ENCODE results near the gene ISM1. TPM values are rescaled to one million over a fixed set of nuclear protein-coding genes. Genes with fewer than 3 reads are reported as not detected.

ISM1 gene
- total RNA-seq, 4 donors from 2014 or later: 0.49 to 6.2 (median 2.3) TPM; not detected in 1

GRCh38 chr20:13292201-13292885 is 71.3 kb downstream of the ISM1 start:
- intact Hi-C loops (cut with DNase I; ENCODE audit: low total_unique reads): no loop called here
- Histone ChIP-seq H3K27me3 (no peaks in the 10 kb centered on the region), H3K4me1 (no peaks in the 10 kb centered on the region), H3K27ac (no peak overlapping the region), H3K9me3 (no peaks in the 10 kb centered on the region), H3K36me3 (no peaks in the 10 kb centered on the region), H3K4me3 (no peak overlapping the region)
- no peak for DNase-seq
- no peak for TF ChIP-seq POLR2A (IDR thresholded peaks at IDR 0.05)
- TF ChIP-seq, protein P1, sequence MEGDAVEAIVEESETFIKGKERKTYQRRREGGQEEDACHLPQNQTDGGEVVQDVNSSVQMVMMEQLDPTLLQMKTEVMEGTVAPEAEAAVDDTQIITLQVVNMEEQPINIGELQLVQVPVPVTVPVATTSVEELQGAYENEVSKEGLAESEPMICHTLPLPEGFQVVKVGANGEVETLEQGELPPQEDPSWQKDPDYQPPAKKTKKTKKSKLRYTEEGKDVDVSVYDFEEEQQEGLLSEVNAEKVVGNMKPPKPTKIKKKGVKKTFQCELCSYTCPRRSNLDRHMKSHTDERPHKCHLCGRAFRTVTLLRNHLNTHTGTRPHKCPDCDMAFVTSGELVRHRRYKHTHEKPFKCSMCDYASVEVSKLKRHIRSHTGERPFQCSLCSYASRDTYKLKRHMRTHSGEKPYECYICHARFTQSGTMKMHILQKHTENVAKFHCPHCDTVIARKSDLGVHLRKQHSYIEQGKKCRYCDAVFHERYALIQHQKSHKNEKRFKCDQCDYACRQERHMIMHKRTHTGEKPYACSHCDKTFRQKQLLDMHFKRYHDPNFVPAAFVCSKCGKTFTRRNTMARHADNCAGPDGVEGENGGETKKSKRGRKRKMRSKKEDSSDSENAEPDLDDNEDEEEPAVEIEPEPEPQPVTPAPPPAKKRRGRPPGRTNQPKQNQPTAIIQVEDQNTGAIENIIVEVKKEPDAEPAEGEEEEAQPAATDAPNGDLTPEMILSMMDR (IDR thresholded peaks at IDR 0.05): no peak

- no peaks in the 10 kb centered on the region for H3K27me3 ChIP-seq
- H3K9me3 ChIP-seq: no peaks in the 10 kb centered on the region
- TF ChIP-seq POLR2A (IDR thresholded peaks at IDR 0.05): no peak
- TF ChIP-seq, protein P1 (IDR thresholded peaks at IDR 0.05): no peak
- H3K4me3 ChIP-seq: no peak overlapping the region
- H3K27ac ChIP-seq: no peak overlapping the region
- intact Hi-C loops (cut with DNase I; ENCODE audit: low total_unique reads): no loop called here
- H3K4me1 ChIP-seq: no peaks in the 10 kb centered on the region
- no peaks in the 10 kb centered on the region for H3K36me3 ChIP-seq
- DNase-seq: no peak
Measured at GRCh38 chr20:13294522-13294921, 73.4 kb downstream of the ISM1 start.

DNA sequence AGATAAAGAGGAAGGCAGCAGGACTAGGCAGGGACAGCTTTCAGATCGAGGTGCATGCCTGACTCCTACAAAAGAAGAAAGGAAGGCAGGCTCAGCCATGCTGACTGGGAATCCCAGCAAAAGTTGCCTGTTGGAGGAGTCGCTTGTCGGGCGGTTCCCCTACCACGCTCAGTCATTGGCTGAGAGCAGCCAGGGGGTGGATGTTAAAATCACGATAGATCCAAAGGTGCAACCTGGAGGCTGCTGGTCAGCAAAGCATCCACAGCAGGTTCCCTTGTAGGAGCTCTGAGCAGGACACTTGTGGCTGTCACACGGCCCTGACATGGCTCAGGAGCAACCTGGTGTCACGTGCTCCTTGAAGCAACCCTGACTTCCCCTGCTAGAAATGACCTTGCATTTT is 74.6 kb downstream of the ISM1 start:
- Histone ChIP-seq H3K9me3 (no peaks in the 10 kb centered on the region), H3K36me3 (no peaks in the 10 kb centered on the region), H3K27ac (no peak overlapping the region), H3K4me1 (no peaks in the 10 kb centered on the region), H3K4me3 (no peak overlapping the region), H3K27me3 (no peaks in the 10 kb centered on the region)
- no peak for DNase-seq
- intact Hi-C loops (cut with DNase I; ENCODE audit: low total_unique reads): no loop called here
- TF ChIP-seq, protein P1 (IDR thresholded peaks at IDR 0.05): no peak
- TF ChIP-seq POLR2A (IDR thresholded peaks at IDR 0.05): no peak

GRCh38 chr20:13296070-13296469 is 75.0 kb downstream of the ISM1 start:
- Histone ChIP-seq H3K27me3 (no peaks in the 10 kb centered on the region), H3K27ac (no peak overlapping the region), H3K36me3 (no peaks in the 10 kb centered on the region), H3K4me1 (no peaks in the 10 kb centered on the region), H3K4me3 (no peak overlapping the region), H3K9me3 (no peaks in the 10 kb centered on the region)
- no peak for TF ChIP-seq POLR2A (IDR thresholded peaks at IDR 0.05)
- TF ChIP-seq, protein P1 (IDR thresholded peaks at IDR 0.05): no peak
- intact Hi-C loops (cut with DNase I; ENCODE audit: low total_unique reads): no loop called here
- DNase-seq: no peak

DNA sequence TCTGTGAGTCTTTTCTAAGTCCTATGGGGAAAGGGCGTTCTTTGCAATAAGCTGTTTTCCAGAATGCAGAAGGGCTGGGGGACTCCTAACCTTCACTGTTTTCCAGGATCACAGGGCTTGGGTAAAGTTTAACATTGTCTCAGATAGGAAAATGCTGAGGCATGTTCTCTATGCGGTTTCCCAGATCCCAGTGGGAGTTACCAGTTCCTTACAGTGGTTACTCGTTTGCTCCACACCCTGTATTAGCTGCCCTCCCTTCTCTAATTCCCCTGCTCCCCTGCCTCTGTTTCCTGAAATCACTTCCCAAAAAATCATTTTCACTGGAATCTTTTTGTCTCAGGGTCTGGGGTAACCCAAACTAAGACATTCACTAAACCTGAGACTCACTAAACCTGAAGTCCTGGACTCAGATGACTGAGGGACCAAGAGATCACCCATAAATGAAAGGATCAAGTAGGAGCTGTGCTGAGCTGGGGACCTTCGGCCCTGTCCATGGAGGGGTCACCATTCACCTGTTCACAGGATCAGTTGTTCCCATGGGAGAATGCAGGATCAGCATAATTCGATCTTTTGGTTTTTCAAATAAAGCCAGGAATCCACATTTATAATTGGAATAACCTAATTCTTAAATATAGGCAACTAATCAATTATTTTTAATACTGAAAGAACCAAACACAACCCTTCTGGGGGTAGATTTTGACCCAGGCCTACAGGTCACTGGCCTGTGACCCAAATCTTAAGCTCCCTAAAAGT is 76.2 kb downstream of the ISM1 start:
- TF ChIP-seq, protein P1 (IDR thresholded peaks at IDR 0.05): no peak
- TF ChIP-seq POLR2A (IDR thresholded peaks at IDR 0.05): no peak
- Histone ChIP-seq H3K27ac (no peak overlapping the region), H3K36me3 (no peaks in the 10 kb centered on the region), H3K4me3 (no peak overlapping the region), H3K4me1 (no peaks in the 10 kb centered on the region), H3K9me3 (no peaks in the 10 kb centered on the region), H3K27me3 (no peaks in the 10 kb centered on the region)
- no peak for DNase-seq
- intact Hi-C loops (cut with DNase I; ENCODE audit: low total_unique reads): no loop called here
